HG02759 (cell line): ENCODE measurements around the gene SLC9C1.
"Not testable (repeated sequence)": the region's sequence is repeated elsewhere in the genome, so short reads cannot be mapped to it uniquely, and the experiment has no call there.

Experiments used
- ATAC-seq: cut with Tn5 transposase; IDR thresholded peaks from one replicate; pipeline ENCODE4 v1.9.1; 2021; ENCODE audit warnings: mild to moderate bottlenecking, moderate library complexity; ENCODE audit not compliant: unreplicated experiment

SLC9C1 gene

DNA sequence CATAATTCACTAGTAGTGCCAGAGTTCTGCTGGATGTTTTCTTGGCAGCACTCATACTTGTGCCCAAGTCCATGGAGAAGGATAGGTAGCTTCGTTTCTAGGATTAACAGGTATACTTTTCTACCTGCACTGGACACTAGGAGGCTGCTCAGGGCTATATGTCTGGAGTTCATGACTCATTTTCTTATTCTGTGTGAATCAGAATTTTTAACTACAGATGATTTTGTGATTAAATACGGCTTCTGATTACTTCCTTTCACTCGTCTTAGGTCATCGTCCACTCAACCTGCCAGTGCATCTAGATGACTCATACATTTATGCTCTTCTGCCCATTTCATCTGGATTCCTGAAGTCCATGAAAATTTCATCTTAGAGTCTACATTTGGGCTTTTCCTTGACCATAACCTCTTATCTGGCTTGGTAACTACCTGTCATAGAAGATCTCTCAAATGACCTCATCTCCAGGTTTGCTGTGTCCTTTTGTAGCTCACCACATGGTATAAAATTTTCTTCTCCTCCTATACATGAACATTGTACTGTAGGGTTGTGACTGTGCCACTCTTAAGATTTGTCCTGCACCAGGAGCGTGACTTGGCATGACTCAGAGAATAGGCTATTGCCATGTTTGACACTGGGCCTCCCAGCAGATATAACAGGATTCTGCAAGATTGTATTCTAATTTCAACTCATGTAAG is 94.2 kb downstream of the SLC9C1 start:
- no peak for ATAC-seq

DNA sequence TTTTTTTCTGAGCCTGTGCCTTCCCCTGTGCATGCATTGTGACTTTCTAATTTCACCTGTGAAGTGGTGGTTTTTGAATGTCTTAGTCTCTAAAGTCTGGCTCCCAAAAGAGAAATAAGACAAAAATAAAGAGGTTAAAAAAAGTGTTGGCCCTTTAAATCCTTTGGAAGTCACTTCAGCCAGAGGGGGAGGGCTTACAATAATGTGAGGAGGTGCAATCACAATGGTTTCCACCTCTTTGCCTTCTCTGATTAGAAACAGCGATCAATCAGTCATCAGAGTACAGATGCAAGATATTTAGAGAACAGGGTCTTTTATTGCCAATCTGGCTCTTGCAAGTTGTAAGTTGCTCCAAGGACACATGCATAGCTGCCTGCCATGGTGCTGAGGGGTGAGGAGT is 96.9 kb downstream of the SLC9C1 start:
- ATAC-seq, result no peak

DNA sequence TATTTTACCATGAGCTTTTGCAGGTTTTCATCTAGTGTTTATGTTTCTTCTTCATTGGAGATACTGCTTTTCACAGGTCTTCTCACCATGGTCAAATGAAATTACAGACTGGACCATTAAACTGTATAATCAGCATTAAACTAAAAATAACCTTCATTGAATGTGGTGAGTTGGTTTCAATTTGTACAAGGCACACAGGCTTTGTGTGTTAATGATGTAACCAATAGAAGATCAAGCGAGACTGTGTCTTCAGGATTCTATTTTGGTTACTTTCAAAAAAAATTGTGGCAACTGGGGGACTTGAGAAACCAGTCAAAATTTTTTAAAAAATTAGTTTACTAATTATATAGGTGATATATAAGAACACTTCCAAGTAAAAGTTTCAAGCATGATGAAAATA is 106.7 kb downstream of the SLC9C1 start:
- ATAC-seq, result no peak

DNA sequence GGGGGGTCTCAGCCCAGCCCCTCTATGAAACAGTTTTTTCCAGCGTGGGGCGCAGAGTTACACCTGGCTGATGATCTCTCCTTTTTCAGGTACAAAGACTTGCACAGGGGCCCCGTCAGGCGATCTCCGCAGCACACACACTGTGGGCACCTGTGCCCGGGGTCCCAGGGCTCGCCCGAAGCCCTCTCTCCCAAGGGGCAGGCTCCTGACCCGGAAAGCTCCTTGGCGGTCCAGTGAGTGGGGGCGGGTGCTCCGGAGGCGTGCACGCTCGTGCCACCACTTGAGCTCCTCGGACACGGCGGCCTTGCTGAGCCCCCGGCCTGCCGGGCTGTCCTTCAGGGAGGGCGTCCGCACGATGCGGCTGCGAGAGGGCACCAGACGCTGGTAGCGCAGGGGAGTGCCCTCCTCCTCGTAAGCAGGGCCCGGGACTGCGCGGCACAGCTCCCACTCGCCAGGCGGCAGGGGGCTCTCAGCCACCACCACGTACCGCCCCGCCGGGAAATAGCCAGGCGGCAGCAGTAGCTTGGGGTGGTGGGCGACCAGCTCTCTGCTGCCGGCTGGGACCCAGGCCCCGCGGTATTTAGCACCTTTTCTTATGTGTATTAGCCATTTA is 108.5 kb downstream of the SLC9C1 start:
- ATAC-seq, result not testable (repeated sequence)

DNA sequence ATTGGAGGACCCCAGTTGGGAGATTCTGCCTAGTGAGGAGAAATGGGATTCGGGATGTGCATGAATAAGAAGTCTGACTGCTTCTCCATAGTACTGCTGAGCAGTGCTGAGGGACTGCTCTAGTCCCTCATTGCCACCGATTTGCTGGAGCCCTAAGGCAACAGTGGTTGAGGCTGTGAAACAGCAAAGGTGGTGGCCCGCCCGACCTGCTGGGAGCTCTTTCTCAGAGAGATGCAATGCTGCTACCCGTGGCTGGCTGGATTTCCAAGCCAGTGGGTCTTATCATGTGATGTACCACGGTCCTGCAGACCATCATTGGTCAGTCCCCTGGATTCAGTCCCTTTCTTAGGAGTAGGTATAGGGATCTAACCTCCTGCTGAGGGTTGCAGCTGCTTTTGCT is 118.4 kb downstream of the SLC9C1 start:
- no peak for ATAC-seq

DNA sequence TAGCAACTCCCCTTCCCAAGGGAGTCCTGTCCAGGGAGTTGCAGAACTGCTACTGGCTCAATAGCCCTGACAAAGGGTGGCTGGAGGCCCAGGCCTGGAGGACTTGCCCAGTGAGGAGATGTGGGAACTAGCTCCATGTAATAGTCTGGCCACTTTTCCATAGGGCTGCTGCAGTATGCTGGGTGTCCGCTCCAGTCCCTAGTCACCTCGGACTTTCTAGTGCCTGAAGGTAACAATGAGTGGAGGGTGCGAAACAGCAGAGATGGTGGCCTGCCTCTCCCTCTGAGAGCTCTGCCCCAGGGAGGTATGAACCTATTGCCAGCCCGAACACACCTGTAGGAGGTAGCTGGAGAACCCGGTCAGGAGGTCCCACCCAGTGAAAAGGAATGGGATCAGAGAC is 119.0 kb downstream of the SLC9C1 start:
- no peak for ATAC-seq

DNA sequence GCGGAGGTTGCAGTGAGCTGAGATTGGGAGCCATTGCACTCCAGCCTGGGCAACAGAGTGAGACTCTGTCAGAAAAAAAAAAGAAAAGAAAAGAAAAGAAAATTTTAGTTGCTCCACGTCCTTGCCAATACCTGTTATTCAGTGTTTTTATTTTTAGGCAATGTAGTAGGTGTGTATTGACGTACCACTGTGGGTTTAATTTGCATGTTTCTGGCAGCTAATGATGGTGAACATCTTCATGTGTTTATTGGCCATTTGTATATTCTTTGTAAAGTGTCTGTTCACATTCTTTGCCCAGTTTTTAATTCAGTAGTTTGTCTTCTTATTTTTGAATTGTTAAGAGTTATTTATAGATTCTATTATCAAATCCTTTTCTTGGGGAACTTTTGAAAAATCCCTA is 122.9 kb downstream of the SLC9C1 start:
- no peak for ATAC-seq

DNA sequence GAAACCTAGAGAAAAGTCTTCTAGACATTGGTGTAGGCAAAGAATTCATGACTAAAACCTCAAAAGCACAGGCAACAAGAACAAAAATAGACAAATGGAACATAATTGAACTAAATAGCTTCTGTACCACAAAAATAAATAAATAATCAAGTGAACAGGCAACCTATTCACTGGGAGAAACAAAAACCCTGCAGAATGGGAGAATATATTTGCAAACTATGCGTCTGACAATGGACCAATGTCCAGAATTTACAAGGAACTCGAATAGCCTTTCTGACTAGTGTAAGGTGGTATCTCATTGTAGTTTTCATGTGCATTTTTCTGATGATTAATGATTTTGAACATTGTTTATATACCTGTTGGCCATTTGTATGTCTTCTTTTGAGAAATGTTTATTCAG is 124.0 kb downstream of the SLC9C1 start:
- ATAC-seq, result no peak

DNA sequence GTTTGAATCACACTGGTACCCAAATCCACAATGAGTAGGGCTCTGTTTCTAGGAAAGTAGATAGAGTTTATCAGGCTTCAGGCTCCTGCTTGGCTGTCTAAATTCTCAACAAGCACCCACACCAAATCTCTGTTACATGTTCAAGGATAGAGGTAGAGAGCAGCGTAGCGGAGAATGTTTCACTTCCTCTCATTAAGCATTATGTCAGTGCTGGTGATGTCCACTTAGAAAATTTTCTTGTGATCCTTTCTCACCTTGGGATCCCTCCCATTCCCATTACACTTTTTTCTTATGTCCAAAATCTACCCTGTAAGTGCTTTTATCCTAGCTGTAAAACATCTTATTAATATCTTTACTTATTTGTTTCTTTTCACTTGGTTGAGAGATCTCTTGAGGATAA is 126.3 kb downstream of the SLC9C1 start:
- ATAC-seq, result no peak

DNA sequence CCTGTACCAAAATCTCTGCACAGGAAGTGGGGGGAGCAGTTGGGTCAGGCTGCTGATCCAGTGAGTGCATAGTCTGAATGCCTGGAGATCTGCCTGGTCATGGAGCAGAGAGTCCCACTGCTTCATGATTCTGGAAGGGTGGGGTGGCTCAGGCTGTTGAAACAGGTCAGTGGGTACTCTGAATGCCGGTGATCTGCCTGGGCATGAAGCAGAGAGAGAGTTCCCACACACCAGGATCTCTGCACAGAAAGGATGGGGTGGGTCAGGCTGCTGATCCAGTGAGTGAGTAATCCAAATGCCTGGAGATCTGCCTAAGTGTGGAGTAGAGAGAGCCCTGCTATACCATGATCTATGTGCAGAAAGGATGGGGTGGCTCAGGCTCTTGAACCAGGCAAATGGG is 144.9 kb downstream of the SLC9C1 start:
- ATAC-seq, result no peak

DNA sequence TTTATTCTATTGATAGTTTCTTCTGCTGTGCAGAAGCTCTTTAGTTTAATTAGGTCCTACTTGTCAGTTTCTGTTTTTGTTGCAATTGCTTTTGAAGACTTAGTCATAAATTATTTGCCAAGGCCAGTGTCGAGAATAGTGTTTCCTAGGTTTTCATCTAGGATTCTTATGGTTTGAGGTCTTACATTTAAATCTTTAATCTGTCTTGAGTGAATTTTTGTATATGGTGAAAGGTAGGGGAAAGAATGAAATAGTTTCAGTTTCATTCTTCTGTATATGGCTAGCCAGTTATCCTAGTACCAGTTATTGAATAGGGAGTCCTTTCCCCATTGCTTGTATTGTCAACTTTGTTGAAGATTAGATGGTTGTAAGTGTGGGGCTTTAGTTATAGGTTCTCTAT is 150.3 kb downstream of the SLC9C1 start:
- ATAC-seq, result no peak

DNA sequence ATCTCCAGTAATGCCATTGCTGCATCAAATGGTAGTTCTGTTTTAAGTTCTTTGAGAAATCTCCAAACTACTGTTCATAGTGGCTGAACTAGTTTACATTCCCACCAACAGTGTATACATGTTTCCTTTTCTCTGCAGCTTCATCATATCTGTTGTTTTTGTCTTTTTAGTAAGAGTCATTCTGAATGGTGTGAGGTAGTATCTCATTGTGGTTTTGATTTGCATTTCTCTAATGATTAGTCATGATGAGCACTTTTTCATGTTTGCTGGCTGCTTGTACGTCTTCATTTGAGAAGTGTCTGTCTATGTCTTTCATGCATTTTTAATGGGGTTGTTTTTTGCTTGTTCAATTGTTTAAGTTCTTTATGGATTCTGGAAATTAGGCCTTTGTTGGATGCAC is 150.8 kb downstream of the SLC9C1 start:
- ATAC-seq, result peak; percentile 66

DNA sequence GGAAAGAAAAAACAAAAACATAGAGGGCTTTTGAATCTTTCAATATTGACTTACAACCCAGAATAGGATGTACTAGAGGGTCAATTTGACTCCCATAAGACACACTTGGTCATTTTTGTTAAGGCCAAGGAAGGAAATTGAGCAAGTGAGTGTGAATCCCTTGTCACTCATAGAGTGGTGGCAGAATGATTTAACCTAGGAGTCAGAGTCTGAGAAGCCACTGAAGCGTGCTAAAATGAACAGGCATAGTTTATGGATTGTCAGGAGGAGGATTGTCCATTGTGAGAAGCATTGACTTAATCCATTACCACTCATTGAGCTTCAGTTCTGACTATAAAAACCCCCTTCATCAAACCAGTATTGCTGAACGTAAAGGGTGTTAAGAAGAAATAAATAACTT is 152.7 kb downstream of the SLC9C1 start:
- ATAC-seq, result no peak

DNA sequence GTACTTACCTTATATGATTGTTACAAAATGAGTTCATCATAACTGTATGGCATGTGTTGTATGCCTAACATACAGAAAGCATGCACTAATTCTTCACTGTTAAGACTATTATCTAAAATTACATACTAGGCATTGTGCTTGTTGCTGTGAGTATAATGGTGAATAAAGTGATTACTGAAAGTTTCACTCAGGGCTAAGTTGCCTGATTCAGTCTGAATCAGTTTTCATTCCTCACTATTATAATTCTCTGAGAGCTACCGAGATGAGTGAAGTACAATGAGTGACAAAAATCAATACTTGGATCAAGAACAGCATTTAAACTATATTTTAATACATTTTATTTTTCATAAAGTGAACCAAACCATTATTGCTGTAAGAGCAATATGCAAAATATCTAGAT is 153.4 kb downstream of the SLC9C1 start:
- no peak for ATAC-seq

DNA sequence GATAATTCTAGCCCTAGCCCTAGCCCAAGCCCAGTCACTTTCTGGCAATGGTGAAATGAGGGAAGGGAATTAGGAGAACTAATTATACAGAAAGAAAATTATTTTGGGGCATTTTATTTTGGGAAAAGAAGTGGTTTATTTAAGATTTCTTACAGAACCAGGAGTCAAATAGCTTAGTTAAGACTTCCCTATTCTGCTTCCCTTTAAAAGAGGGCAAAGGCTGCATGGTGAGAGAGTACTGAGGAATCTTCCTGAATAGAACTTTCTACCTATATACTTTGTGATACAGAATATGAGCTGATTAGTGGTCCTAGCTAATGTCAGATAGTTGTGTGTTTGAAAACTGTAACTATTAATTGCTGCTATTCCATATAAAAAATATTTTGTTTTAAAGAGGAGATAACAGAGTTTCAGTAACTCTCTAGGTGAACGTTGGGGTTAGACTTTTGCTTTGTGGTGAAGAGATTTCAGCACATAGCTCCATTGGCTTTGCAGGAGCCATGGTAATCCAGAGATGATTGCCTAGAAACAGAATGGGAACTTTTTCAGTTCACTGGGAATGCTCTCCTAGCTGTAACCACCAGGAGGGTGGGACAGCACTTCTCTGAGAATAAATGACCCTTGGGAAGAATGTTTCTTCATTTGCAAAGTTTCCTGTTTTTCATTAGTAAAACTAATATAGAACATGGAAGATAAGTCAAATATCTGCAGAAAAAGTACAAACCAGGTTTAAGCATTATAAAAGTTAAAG is 155.6 kb downstream of the SLC9C1 start:
- ATAC-seq, result no peak

DNA sequence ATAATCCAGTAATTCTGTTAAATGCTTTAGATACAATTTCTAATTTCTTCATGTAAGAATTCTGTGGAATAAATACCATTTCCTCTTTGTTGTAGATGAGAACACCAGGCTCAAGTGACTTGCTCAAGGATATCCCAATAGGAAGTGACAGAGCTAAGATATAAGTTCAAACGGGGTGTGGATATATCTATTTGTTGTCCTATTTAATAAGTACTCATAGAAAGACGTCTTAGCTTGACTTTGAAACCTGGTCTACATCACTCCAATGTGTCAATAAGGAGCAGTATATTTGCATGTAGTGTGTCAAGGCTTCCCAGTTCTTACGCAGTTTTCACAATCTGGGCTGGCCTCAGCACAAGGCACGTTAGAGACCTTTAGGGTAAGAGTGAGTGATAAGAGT is 156.2 kb downstream of the SLC9C1 start:
- no peak for ATAC-seq

DNA sequence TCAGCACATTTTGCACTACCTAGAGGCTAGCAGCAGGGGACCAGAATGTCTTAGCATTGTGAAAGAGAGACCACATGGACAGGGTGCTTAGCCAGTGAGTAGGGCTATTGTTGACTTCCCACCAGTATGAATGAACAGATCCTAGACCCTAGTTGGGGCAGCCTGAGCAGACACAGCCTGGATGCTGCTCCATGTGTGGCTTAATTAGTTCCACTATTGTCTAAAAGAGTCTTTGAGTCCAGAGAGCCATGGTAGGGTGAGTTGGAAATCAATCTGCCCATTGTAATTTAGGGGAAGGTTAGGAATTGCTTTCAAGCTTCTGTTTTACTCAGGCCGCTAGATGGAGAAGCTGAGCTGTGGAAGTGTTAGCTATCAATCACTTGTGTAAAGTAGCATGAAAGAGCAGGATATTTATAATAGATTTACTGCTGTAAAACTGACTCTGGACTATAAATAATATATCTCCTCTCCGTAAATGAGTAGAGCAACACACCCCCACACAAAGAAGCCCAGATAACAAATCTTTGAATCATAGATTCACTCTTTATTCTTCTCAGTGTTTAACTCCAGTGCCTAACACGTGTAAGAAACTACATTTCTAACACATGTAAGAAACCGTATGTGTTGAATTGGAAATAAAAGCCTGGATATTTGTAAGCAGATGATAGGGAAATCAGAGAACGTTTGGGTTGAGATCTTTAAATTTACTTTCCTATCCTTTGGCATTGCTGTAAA is 156.9 kb downstream of the SLC9C1 start:
- ATAC-seq, result peak; percentile 25

DNA sequence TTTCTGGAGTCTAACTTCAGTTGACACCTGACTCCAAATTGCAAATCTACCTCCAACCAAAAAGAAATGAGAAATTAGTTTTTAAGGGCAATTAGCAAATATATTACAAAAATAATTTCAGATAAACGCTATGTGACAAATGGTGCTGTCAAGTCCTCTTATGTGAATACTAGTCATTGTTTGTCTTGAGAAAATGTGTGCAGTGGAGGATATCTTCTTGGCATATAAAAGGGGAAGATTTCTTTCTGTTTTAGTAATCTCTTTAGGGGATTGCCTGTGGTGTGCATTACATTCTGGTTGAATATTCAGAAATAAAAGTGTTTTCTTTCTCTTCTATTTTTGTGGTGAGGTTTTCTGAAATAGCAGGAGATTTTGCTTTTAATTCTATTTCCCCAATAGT is 158.0 kb downstream of the SLC9C1 start:
- peak; percentile 17 for ATAC-seq

DNA sequence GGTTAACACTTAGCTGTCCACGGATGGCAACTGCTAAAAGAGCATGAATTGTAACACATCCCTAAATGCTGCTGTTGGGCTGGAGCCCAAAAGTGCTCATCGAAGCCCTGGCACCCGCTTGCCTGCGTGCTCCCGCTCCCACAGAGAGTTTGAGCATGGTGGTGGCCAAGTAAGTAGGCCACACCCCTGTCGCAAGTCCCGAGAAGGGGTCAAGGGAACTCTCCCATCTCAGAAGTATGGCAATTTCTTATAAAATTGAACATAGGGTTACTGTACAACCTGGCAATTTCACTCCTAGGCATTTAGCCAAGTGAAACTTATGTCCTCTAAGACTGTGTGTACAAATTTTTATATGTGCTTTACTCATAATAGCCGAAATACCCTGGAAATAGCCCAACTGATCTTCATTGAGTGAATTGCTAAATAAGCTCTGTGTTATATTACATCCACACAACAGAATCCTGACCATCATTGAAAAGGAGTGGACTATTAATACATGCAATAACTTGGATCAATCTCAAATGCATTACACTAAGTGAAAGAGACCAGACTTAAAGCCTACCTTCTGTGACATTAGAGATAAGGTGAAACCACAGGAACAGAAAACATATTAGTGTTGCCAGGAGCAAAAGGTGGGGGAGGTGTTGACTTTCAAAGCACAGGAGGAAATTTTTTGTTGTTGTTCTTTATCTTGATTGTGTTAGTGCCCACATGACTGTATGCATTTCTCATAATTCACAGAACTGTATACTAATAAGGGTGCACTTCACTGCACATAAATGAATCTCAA is 159.5 kb downstream of the SLC9C1 start:
- no peak for ATAC-seq

DNA sequence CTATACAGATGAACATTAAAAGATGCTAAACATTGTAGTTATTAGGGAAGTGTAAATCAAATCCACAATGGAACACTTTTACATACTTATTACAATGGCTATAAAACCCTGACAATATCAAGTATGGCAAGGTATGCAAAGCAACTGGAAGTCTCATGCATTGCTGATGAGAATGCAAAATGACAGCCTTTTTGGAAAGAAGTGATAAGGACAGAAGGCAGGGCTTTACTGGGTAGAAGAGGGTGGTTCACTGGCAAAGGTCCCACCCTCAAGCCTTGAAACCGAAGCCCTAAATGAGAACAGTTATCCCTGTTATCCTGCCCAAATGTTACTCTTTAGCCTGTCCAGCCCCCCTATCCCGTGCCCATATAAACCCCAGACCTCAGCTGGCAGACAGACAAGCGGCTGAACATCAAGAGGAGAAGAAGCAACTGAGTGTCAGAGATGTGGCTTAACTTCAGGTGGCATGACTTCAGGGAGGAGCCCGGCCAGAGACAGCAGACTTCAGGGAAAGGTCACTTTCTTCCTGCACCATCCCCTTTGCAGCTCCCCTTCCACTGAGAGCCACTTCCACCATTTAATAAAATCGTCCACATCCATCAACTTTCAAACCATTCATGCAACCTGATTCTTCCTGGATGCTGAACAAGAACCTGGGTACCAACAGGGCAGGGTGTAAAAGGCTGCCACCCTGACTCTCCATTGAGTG is 160.2 kb downstream of the SLC9C1 start:
- ATAC-seq, result no peak
